Measurements from ENCODE around the gene PIEZO1. TPM values are rescaled to one million over a fixed set of nuclear protein-coding genes. Genes with fewer than 3 reads are reported as not detected.

PIEZO1 gene
- total RNA-seq, 1 experiment from 2014 or later, result 71.1 TPM

DNA sequence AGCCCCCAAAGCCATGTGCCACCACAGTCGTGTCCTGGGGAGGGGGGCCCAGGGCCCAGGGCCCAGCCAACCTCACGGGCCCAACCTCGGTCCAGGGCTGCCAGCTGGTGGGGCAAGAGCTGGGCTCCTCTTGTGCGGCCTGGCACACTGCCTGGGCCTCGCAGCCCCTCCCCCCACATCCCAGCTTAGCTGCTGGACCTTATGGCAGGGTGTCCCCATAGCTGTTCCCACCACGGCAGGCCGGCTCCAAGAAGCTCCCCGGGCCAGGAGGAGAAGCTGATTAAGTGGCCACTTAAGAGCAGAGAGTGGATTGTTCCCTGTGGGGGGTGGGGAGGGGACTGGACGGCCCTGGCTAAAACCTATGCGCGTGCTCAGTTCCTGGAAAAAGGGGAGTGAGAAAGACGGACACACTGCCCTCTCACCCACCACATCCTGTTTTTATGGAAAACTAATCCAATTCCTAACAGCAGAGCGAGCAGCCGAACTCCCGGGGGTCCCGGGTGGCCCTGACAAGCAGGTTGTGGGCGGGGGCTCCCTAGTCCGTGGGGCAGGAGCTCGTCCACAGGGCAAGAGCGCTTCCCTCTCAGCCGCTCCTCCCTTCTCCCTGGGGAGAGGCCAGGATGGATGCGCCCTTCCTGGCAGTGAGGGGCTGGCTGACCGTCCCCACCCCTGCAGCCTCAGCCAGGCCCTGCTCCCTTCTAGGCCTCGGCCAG, 16.8 kb downstream of the PIEZO1 start:
- Histone ChIP-seq H3K4me1 (ENCODE audit: insufficient read depth, low read length) (peaks cover 5% of the 10 kb centered on the region; the same call in 1 of the 2 replicates), H3T11ph (ENCODE audit: low read length) (no peak overlapping the region), H4K20me1 (ENCODE audit: control insufficient read depth, insufficient read depth, insufficient read length) (no peaks in the 10 kb centered on the region), H3K4ac (ENCODE audit: low read depth, low read length) (no peak overlapping the region), H3K27ac (ENCODE audit: insufficient read length, low read depth, low read length) (no peak overlapping the region), H2BK120ac (ENCODE audit: low read depth, low read length, poor library complexity, severe bottlenecking) (no peak overlapping the region), H3K9me3 (ENCODE audit: control insufficient read depth, low read depth, low read length) (no peaks in the 10 kb centered on the region), H3K23ac (ENCODE audit: insufficient read length, low read depth, low read length) (no peak overlapping the region), H3K14ac (ENCODE audit: insufficient read depth, low read length) (peak overlapping the region; percentile 26; the same call in 1 of the 2 replicates), H3K56ac (ENCODE audit: insufficient read length, low read depth, low read length) (no peak overlapping the region), H4K91ac (ENCODE audit: insufficient read length, low read depth, low read length) (no peak overlapping the region), H3K79me1 (ENCODE audit: insufficient read depth, low read depth, low read length, poor library complexity, severe bottlenecking) (no peaks in the 10 kb centered on the region), H2BK5ac (ENCODE audit: insufficient read length, low read length) (no peak overlapping the region), H3K27me3 (ENCODE audit: insufficient read depth, low read length) (no peaks in the 10 kb centered on the region), H3K4me2 (ENCODE audit: insufficient read depth, insufficient read length, low read length) (no peak overlapping the region), H2BK12ac (ENCODE audit: insufficient read length, low read depth, low read length) (no peak overlapping the region), H2AK5ac (ENCODE audit: insufficient read length, low read length) (no peak overlapping the region), H3K9ac (ENCODE audit: extremely low read depth, insufficient read length, low read length) (no peak overlapping the region), H3K23me2 (ENCODE audit: insufficient read length, low read depth, low read length, poor library complexity, severe bottlenecking) (no peaks in the 10 kb centered on the region), H3K18ac (ENCODE audit: insufficient read length, low read depth, low read length) (no peak overlapping the region), H3K79me2 (ENCODE audit: insufficient read depth, low read length) (no peaks in the 10 kb centered on the region; the same call in 1 of the 2 replicates), H2BK15ac (ENCODE audit: low read depth, low read length) (no peak overlapping the region), H4K5ac (ENCODE audit: insufficient read length, low read depth, low read length) (no peak overlapping the region), H2AFZ (ENCODE audit: low read length) (no peak overlapping the region), H2BK20ac (ENCODE audit: low read depth, low read length, poor library complexity, severe bottlenecking) (no peak overlapping the region), H4K8ac (replicated peaks; ENCODE audit: insufficient read length, low read depth, low read length) (no peak overlapping the region)
- no CpG with 5 or more reads among the region's 24 CpGs for WGBS (ENCODE audit: extremely low coverage, insufficient read length, low lambda C conversion rate)
- H3K9me3 Mint-ChIP-seq, result no peaks in the 10 kb centered on the region
- DNase-seq, result no peak
- no peaks in the 10 kb centered on the region for H3K36me3 Mint-ChIP-seq (ENCODE audit: insufficient read depth in 1 of 3, low read depth in 3 of 3)
- no peaks in the 10 kb centered on the region for H3K27me3 Mint-ChIP-seq (ENCODE audit: low read depth)
- H3K27ac Mint-ChIP-seq, result no peak overlapping the region
- H3K4me1 Mint-ChIP-seq, result peaks cover 33 to 60% of the 10 kb centered on the region in 2 experiments
- no peak overlapping the region for H3K4me3 Mint-ChIP-seq
- TF ChIP-seq, protein P1, sequence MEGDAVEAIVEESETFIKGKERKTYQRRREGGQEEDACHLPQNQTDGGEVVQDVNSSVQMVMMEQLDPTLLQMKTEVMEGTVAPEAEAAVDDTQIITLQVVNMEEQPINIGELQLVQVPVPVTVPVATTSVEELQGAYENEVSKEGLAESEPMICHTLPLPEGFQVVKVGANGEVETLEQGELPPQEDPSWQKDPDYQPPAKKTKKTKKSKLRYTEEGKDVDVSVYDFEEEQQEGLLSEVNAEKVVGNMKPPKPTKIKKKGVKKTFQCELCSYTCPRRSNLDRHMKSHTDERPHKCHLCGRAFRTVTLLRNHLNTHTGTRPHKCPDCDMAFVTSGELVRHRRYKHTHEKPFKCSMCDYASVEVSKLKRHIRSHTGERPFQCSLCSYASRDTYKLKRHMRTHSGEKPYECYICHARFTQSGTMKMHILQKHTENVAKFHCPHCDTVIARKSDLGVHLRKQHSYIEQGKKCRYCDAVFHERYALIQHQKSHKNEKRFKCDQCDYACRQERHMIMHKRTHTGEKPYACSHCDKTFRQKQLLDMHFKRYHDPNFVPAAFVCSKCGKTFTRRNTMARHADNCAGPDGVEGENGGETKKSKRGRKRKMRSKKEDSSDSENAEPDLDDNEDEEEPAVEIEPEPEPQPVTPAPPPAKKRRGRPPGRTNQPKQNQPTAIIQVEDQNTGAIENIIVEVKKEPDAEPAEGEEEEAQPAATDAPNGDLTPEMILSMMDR (conservative IDR thresholded peaks at IDR 0.05), result no peak
